GM12892 (cell line): ENCODE data around the gene ZNF532.

Experiments
- POLR2A ChIP-seq: IDR thresholded peaks from 2 replicates; pipeline ENCODE4 v1.6.1; 2011; ENCODE audit warnings: low read depth, low read length, control low read depth
- POLR2AphosphoS5 ChIP-seq: IDR thresholded peaks from 2 replicates; pipeline ENCODE4 v1.6.1; 2011; ENCODE audit warnings: low read depth, low read length, control low read depth
- TAF1 ChIP-seq: IDR thresholded peaks from 2 replicates; pipeline ENCODE4 v1.6.1; 2011; ENCODE audit warnings: low read depth, mild to moderate bottlenecking, control low read depth, low read length, borderline replicate concordance

GRCh38 chr18:58865701-58866065, 1.0 kb downstream of the ZNF532 start:
- TF ChIP-seq POLR2A = no peak
- TF ChIP-seq TAF1 = no peak
- no peak for TF ChIP-seq POLR2AphosphoS5
